Activated CD8-positive, alpha-beta memory T cell treated with anti-CD3 and anti-CD28 coated beads, Interleukin-2, amount 50 U/mL, for 24 hours (primary cell): ENCODE results near the gene CCNF.

Source experiments
- DNase-seq: peaks from one replicate; pipeline ENCODE4 v3.0.0-alpha.2; 2020; ENCODE audit errors: extremely low read depth

The CCNF gene

GRCh38 chr16:2501946-2502895 is 73.0 kb downstream of the CCNF start:
- DNase-seq: no peak

- no peak for DNase-seq
Measured at GRCh38 chr16:2505695-2506094, 76.4 kb downstream of the CCNF start.

GRCh38 chr16:2507052-2507659 is 77.9 kb downstream of the CCNF start:
- no peak for DNase-seq

- no peak for DNase-seq
Measured at GRCh38 chr16:2507665-2508064, 78.4 kb downstream of the CCNF start.
